Uterus (tissue), 2 donors: ENCODE measurements around the gene KCTD19.

ENCODE experiments used
- POLR2A ChIP-seq, 2 donors: fragments of 450-650 bp; IDR thresholded peaks; one replicate each; pipeline ENCODE4 v1.6.1; 2016; ENCODE audit warnings: antibody characterized with exemption in 2 of 2, mild to moderate bottlenecking in 1 of 2, moderate library complexity in 1 of 2
- TF ChIP-seq, protein P1 (sequence below), 4 experiments: fragments of 200-600 bp in 2 of 4; fragments of 450-650 bp in 2 of 4; sonication (generic) in 2 of 4; IDR thresholded peaks; one replicate each; pipeline ENCODE4 v1.5.1; 2016 to 2019; ENCODE audit warnings: antibody characterized with exemption in 4 of 4, mild to moderate bottlenecking in 2 of 4, moderate library complexity in 1 of 4

DNA sequence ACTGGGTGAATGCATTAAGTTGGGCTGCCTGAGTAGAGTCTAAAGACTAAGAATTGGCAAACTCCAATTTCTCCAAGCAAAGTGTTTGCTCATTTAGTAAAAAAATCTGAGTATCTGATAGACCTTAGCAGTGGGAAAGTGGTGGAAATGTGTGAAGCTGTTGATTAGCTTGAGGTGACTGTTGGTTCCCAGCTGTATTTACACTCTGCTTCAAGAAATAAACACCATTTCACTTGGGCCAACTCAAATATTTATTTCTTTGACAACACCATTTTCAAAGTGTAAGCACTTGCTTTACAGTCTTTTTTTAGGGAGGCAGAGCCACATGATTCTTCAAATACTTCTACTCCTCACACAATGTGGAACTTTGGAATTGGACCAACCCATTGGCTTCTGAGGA lies 8.7 kb downstream of the KCTD19 start:
- TF ChIP-seq, protein P1, sequence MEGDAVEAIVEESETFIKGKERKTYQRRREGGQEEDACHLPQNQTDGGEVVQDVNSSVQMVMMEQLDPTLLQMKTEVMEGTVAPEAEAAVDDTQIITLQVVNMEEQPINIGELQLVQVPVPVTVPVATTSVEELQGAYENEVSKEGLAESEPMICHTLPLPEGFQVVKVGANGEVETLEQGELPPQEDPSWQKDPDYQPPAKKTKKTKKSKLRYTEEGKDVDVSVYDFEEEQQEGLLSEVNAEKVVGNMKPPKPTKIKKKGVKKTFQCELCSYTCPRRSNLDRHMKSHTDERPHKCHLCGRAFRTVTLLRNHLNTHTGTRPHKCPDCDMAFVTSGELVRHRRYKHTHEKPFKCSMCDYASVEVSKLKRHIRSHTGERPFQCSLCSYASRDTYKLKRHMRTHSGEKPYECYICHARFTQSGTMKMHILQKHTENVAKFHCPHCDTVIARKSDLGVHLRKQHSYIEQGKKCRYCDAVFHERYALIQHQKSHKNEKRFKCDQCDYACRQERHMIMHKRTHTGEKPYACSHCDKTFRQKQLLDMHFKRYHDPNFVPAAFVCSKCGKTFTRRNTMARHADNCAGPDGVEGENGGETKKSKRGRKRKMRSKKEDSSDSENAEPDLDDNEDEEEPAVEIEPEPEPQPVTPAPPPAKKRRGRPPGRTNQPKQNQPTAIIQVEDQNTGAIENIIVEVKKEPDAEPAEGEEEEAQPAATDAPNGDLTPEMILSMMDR (IDR thresholded peaks at IDR 0.05): no peak
- no peak for TF ChIP-seq POLR2A (IDR thresholded peaks at IDR 0.05)
